PFSK-1 (cell line): ENCODE data around the gene SACS.

Experiments
- FOXP2 ChIP-seq: optimal IDR thresholded peaks from 2 replicates; pipeline ENCODE3; 2011; ENCODE audit warnings: borderline replicate concordance, control low read depth, inconsistent platforms; ENCODE audit not compliant: insufficient read depth; ENCODE audit errors: extremely low read length, extremely low read depth
- POLR2AphosphoS5 ChIP-seq: IDR thresholded peaks from 2 replicates; pipeline ENCODE4 v1.6.1; 2012; ENCODE audit warnings: low read depth, mild to moderate bottlenecking, control low read depth, low read length, moderate library complexity
- REST ChIP-seq, 2 experiments: IDR thresholded peaks; 2 replicates each; pipeline versions ENCODE4 v1.6.1 to v1.8.0; 2011 to 2012; ENCODE audit warnings: low read depth in 2 of 2, low read length in 2 of 2, control low read depth in 1 of 2, inconsistent platforms in 1 of 2, mild to moderate bottlenecking in 1 of 2, moderate library complexity in 1 of 2; ENCODE audit not compliant: insufficient read depth in 1 of 2
- SIN3A ChIP-seq: IDR thresholded peaks from 2 replicates; pipeline ENCODE4 v1.6.1; 2012; ENCODE audit warnings: mild to moderate bottlenecking, low read length, moderate library complexity, borderline replicate concordance; ENCODE audit not compliant: insufficient read depth
- TAF1 ChIP-seq: IDR thresholded peaks from 2 replicates; pipeline ENCODE4 v1.6.1; 2012; ENCODE audit warnings: low read length, control low read depth, borderline replicate concordance; ENCODE audit not compliant: insufficient read depth

The SACS gene

DNA sequence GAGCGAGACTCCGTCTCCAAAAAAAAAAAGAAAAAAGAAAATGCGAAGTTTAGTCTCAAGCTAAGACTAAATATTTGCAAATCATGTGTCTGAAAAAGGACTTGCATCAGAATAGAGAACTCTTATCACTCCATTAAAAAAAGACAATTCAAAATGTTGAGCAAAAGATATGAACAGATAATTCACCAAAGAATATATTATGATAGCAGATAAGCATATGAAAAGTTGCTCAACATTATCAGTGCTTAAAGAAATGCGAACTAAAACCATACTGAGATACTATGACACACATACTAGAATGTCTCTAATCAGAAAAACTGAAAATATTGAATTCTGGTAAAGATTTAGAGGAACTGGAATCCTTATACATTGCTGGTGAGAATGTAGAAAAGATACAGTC lies 38.7 kb upstream of the SACS start:
- TF ChIP-seq REST (IDR thresholded peaks at IDR 0.05; ENCODE audit: insufficient read depth in 1 of 2, low read depth in 2 of 2, low read length in 2 of 2) (no peak), POLR2AphosphoS5 (no peak), SIN3A (no peak), TAF1 (no peak), FOXP2 (no peak)

DNA sequence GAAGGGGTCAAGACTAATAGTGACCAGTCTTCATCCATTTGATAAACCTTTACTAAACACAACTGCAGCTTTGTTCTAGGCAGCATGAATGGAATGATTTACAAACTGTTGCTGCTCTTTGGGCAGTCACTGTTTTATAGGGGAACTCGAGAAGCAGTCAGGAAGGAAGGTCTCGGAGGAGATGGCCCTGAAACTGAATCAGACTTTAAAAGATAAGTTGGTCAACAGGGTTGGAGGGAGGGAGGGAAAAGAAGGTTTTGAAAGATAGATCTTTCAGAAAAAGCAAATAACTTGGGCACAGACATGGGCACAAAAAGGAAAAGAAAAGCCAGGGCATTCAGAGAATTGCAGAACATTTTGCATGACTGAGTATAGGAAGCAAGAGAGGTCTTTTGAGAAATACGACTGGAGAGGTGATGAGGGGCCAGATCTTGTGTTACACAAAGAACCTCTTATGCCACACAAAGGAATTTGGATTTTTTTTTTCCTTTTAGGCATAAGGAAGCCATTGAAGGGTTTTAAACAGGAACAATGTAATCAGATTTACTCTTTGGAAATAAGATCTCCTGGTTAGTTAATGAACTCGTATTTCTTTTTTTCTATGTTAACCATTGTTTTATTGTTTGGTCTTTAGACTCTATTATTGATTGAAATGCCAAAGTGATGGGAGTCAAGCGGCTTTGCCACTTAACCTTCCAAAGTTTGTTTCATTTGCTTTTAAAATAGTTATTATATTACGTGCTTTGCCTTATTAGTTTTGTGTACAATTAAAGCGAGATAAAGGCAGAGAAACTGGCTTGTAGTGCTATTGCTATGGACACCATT lies 37.5 kb upstream of the SACS start:
- TF ChIP-seq TAF1: no peak
- TF ChIP-seq POLR2AphosphoS5: no peak
- TF ChIP-seq REST (IDR thresholded peaks at IDR 0.05; ENCODE audit: insufficient read depth in 1 of 2, low read depth in 2 of 2, low read length in 2 of 2): no peak
- no peak for TF ChIP-seq SIN3A
- no peak for TF ChIP-seq FOXP2

- no peak for TF ChIP-seq SIN3A
- no peak for TF ChIP-seq POLR2AphosphoS5
- no peak for TF ChIP-seq REST (IDR thresholded peaks at IDR 0.05; ENCODE audit: insufficient read depth in 1 of 2, low read depth in 2 of 2, low read length in 2 of 2)
- TF ChIP-seq TAF1: no peak
- no peak for TF ChIP-seq FOXP2
These were observed 36.5 kb upstream of the SACS start for GRCh38 chr13:23469951-23470421.

GRCh38 chr13:23468811-23469210 lies 35.3 kb upstream of the SACS start:
- no peak for TF ChIP-seq TAF1
- no peak for TF ChIP-seq POLR2AphosphoS5
- no peak for TF ChIP-seq FOXP2
- TF ChIP-seq REST (IDR thresholded peaks at IDR 0.05; ENCODE audit: insufficient read depth in 1 of 2, low read depth in 2 of 2, low read length in 2 of 2): no peak
- TF ChIP-seq SIN3A: no peak
